Lung (tissue), 12 donors: ENCODE data around the gene AS3MT. TPM values are rescaled to one million over a fixed set of nuclear protein-coding genes. Genes with fewer than 3 reads are reported as not detected.

Source experiments
- ATAC-seq: fragments of 200-7000 bp; cut with Tn5 transposase; one replicate; pipeline ENCODE4 v1.9.1; 2020; ENCODE audit warnings: moderate number of reproducible peaks; ENCODE audit not compliant: insufficient read depth, low FRiP score
- DNase-seq, 3 donors: peaks; one replicate each; pipeline ENCODE4 v3.0.0-alpha.2; 2013 to 2017
- H3K27ac ChIP-seq, 2 donors: one replicate each; pipeline ENCODE4 v1.5.1; 2013; ENCODE audit warnings: mild to moderate bottlenecking in 2 of 2, moderate library complexity in 2 of 2, control low read depth in 1 of 2, inconsistent platforms in 1 of 2, low read depth in 1 of 2, low read length in 1 of 2
- H3K27me3 ChIP-seq, 3 donors: one replicate each; pipeline ENCODE4 v1.5.1; 2013; ENCODE audit warnings: low read length in 2 of 3; ENCODE audit not compliant: control insufficient read depth in 3 of 3, insufficient read depth in 3 of 3
- H3K36me3 ChIP-seq, 4 donors: one replicate each; pipeline ENCODE4 v1.5.1; 2013; ENCODE audit warnings: low read length in 4 of 4, mild to moderate bottlenecking in 1 of 4, moderate library complexity in 1 of 4; ENCODE audit not compliant: control insufficient read depth in 4 of 4, insufficient read depth in 4 of 4
- H3K4me1 ChIP-seq, 5 donors: one replicate each; pipeline ENCODE4 v1.5.1; 2013; ENCODE audit warnings: low read length in 5 of 5, mild to moderate bottlenecking in 2 of 5, moderate library complexity in 1 of 5; ENCODE audit not compliant: control insufficient read depth in 5 of 5, insufficient read depth in 5 of 5
- H3K4me3 ChIP-seq: one replicate; pipeline ENCODE4 v1.5.1; 2013; ENCODE audit warnings: mild to moderate bottlenecking, control low read depth, moderate library complexity
- H3K9ac ChIP-seq, 2 donors: one replicate each; pipeline ENCODE4 v1.5.1; 2013; ENCODE audit warnings: low read length in 2 of 2, control low read depth in 1 of 2; ENCODE audit not compliant: insufficient read depth in 1 of 2
- H3K9me3 ChIP-seq, 4 donors: one replicate each; pipeline ENCODE4 v1.5.1; 2013; ENCODE audit warnings: low read length in 3 of 4, mild to moderate bottlenecking in 1 of 4, moderate library complexity in 1 of 4; ENCODE audit not compliant: control insufficient read depth in 4 of 4, insufficient read depth in 3 of 4
- CTCF ChIP-seq: IDR thresholded peaks from 2 replicates; pipeline ENCODE4 v1.5.1; 2012; ENCODE audit warnings: mild to moderate bottlenecking; ENCODE audit errors: control extremely low read depth, extremely low read depth
- WGBS, 2 donors: extraction: QIAGEN DNeasy Blood & Tissue Kit; methylation state at CpG; one replicate each; pipeline ENCODE4 v1.1.7; 2013; 5-methylcytosine and 5-hydroxymethylcytosine counted together
- polyA plus RNA-seq, 2 donors: library from polyadenylated mRNA; stranded (reverse); fragments of 200-250 nt; gene quantifications; one replicate each; pipeline ENCODE4 v1.2.1, GENCODE V29; 2013
- total RNA-seq, 2 donors: library from RNA; depleted of rRNA in 1 of 2; stranded (reverse); fragments of >200 nt in 1 of 2; gene quantifications; one replicate each; pipeline ENCODE4 v1.2.1, GENCODE V29; 2014 to 2021
- donor health status: control.
- donor health status: control.
- donor health status: Bipolar disorder and iron deficiency.
- donor health status: healthy.
- donor health status: DM: yes; HTN: yes; CAD: no.

The AS3MT gene
- total and polyA plus RNA-seq, 4 donors, result 0.86 to 5.8 (median 2.9) TPM

DNA sequence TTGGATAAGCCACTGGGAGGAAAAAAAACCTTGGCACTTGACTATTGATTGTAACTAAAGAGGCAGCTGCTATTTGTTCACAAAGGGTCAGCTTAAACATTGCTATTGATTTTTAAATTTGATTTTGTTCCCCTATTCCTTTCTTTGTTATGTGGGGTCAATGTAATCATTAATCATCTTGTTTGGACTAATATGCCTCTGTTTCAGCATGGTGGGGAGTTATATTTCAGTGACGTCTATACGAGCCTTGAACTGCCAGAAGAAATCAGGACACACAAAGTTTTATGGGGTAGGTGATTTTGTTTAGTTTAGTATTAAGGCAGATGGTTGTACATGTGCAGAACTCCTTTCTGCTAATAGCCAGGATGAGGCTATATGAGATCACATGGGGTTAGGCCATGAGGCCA, 7.5 kb downstream of the AS3MT start:
- H3K4me3 ChIP-seq, result no peak overlapping the region
- H3K4me1 ChIP-seq, result no peaks in the 10 kb centered on the region
- TF ChIP-seq CTCF, result no peak
- no peak for ATAC-seq
- no peaks in the 10 kb centered on the region for H3K9me3 ChIP-seq
- peaks cover 0 to 6% (median under 1%) of the 10 kb centered on the region in 4 donors for H3K36me3 ChIP-seq
- no peaks in the 10 kb centered on the region for H3K27me3 ChIP-seq
- no peak overlapping the region for H3K9ac ChIP-seq
- no peak for DNase-seq
- WGBS, 2 donors, result 89 to 95% methylated on average over 2 of the region's 2 CpGs
- H3K27ac ChIP-seq, result no peak overlapping the region

- ATAC-seq (no peak), DNase-seq (no peak)
- no peak overlapping the region for H3K9ac ChIP-seq
- WGBS, 2 donors, result 82 to 83% methylated on average over 4 of the region's 4 CpGs
- no peak overlapping the region for H3K4me3 ChIP-seq
- no peak overlapping the region for H3K27ac ChIP-seq
- H3K27me3 ChIP-seq, result no peaks in the 10 kb centered on the region
- H3K4me1 ChIP-seq, result no peaks in the 10 kb centered on the region
- no peaks in the 10 kb centered on the region for H3K9me3 ChIP-seq
- TF ChIP-seq CTCF, result no peak
- H3K36me3 ChIP-seq, result peaks cover 0 to 6% (median under 1%) of the 10 kb centered on the region in 4 donors
Measured at GRCh38 chr10:102878629-102879028, 9.4 kb downstream of the AS3MT start.

- Histone ChIP-seq H3K36me3 (peaks cover 0 to 3% (median under 1%) of the 10 kb centered on the region in 4 donors), H3K9ac (no peak overlapping the region), H3K27me3 (no peaks in the 10 kb centered on the region), H3K27ac (no peak overlapping the region), H3K9me3 (no peaks in the 10 kb centered on the region), H3K4me3 (no peak overlapping the region), H3K4me1 (no peaks in the 10 kb centered on the region)
- ATAC-seq (no peak), DNase-seq (no peak)
- no peak for TF ChIP-seq CTCF
- 94 to 96% methylated on average over 2 of the region's 2 CpGs for WGBS, 2 donors
Measured at GRCh38 chr10:102880256-102880655, 11.0 kb downstream of the AS3MT start.

DNA sequence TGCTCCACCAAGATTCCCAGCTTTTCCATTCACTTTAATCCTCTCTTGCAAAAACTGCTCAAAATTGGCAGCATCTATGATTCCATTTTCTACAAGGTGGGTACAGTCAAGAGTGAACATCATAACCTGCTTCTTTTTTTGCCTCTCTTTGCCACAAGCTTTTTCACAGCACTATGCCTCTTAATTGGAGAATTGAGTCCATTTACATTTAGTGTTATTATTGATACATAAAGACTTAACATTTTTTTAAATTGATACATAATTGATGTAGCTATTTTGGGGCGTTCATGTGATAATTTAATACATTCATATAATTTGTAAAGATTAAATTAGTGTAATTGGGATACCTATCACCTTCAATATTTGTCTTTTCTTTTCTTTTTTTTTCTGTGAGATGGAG, 18.8 kb downstream of the AS3MT start:
- Histone ChIP-seq H3K27ac (no peak overlapping the region), H3K4me1 (no peaks in the 10 kb centered on the region), H3K27me3 (no peaks in the 10 kb centered on the region), H3K4me3 (no peak overlapping the region), H3K9ac (no peak overlapping the region), H3K36me3 (peaks cover 0 to 8% (median 2%) of the 10 kb centered on the region in 4 donors), H3K9me3 (peaks cover 0 to 3% (median 0%) of the 10 kb centered on the region in 4 donors)
- WGBS, 2 donors, result 93 to 96% methylated on average over 1 of the region's 1 CpG
- DNase-seq, result no peak
- ATAC-seq, result no peak
- TF ChIP-seq CTCF, result no peak
